Fibroblast of skin of right quadriceps (primary cell): ENCODE measurements around the gene DOCK2.

ENCODE experiments used
- DNase-seq: peaks from one replicate; pipeline ENCODE4 v3.0.0-alpha.2; 2013

DOCK2 gene

DNA sequence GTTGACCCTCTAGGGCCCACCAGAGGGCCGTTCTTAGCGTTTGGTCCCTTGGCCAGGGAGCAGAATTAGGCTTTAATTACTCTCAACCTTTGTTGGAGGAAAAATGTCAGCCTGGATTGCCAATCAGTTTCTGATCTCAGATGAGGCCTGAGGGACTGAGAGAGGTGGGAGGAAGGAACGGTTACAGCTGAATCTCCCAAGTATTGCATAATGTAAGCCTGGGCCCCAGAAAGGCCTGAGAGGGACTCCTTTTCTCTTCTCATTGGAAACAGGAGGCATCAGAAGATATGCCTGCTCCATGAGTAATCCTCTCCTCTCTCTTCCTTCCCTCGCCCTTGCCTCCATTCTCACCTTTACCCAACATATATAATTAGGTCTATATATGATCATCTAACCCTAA, 237.5 kb downstream of the DOCK2 start:
- DNase-seq: no peak

- DNase-seq: peak; percentile 62
These were observed 238.1 kb downstream of the DOCK2 start for GRCh38 chr5:169875091-169875728.

- DNase-seq: no peak
These were observed 238.7 kb downstream of the DOCK2 start for GRCh38 chr5:169875731-169876130.

GRCh38 chr5:169876386-169876785, 239.3 kb downstream of the DOCK2 start:
- peak; percentile 35 for DNase-seq

GRCh38 chr5:169880012-169880663, 243.1 kb downstream of the DOCK2 start:
- no peak for DNase-seq

DNA sequence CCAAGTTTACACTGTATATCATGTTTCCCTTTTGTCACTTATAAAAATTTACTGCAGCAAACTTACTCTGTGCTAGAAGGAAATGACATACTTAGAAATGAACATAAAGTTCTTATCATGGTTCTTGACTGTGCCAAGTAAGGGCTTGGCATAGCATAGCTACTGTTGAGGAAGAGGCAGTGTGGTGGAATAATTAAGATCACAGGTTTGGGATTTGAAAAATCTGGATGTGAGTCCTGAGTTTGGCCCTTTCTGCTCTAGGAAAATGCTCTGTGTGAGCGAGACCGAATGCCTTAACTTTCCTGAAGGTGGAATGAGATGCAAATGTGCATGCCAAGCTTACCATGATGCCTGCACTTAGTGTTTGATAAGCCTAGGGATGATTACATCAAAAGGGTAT, 243.7 kb downstream of the DOCK2 start:
- no peak for DNase-seq

DNA sequence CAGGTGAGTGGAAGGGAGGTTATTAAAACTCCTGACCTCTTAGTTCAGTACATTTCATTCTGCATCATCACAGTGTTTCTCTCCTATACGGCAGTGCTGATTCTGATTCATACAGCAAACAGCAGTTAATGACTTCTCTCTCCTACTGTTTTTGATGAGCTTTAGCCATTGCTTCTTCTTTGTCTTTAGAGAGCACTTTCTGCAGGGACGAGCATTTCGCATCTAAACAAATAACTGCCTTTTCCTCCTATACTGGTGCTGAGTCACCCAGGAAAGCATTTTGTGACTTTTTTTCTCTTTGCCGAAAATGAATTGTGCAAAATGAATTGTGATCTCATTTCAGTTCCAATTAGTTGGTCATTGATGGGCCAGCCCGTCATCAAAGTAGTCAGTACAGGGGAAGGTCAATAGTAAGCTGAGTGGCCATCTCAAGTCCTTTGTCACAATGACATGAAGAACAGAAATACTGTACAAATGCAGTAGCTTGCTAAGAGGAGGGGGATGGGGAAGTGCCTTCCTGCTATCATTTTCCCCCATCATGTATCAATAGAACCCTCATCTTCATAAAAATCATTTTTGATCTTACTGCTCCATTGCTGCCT, 244.7 kb downstream of the DOCK2 start:
- DNase-seq: no peak

GRCh38 chr5:169886033-169886432, 249.0 kb downstream of the DOCK2 start:
- no peak for DNase-seq

DNA sequence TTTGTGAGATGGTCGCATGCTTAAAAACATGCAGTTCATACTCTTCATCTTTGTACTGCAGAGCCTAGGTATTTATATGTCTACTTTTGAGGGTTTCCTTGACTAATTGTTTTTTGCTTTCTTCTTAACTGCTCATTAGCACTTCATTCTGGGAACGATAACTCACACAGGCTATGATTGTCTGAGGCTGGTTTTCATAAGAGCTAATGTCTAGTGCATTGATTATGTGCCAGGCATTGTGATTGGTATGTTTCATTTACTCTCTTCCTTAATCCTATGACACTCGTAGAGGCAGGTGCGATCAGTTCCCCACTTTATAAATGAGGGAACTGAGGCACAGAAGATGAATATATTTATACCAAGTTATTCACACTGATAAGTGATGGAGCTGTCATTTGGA, 249.6 kb downstream of the DOCK2 start:
- no peak for DNase-seq

- no peak for DNase-seq
These were observed 252.5 kb downstream of the DOCK2 start for GRCh38 chr5:169889572-169889971.

- DNase-seq: no peak
These were observed 255.9 kb downstream of the DOCK2 start for GRCh38 chr5:169893010-169893409.

DNA sequence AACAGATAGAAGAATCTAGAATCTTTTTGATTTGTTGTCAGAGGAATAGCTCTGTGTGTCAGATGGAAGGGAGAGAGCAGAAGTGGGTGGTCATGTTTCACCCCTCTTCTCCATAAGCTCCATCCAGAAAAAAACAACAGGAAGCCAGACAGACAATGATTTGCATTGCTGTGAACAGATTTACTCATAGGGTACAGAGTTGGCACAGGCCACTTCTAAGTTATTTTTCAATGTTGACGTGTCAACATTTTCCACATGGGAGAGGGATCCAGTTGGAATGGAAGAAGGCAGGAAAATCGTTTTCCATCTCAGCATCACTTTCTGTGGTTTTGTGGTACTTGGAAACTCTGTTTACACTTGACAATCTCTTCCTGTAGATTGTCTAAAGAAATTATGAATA, 256.5 kb downstream of the DOCK2 start:
- DNase-seq: peak; percentile 75

DNA sequence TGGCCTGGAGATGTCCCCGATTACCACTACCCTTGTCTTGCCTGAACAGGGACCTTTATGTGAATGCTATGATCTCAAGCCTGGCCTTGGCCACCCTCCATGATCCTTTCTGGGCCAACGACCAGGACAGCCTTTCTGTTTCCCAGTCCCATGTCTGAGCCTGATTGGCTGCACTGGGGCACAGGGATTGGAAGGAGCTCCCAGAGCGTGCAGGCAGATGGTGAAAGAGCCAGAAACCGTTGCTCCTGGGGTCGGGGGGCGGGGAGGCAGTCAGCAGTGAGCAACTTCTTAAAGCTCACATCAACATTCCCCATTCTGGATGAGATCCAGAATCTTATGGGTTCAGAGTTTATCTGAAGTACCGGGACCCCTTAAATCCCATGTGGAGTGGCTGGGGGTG, 258.9 kb downstream of the DOCK2 start:
- peak; percentile 49 for DNase-seq

- no peak for DNase-seq
These were observed 260.4 kb downstream of the DOCK2 start for GRCh38 chr5:169897481-169897880.

- DNase-seq: no peak
These were observed 264.8 kb downstream of the DOCK2 start for GRCh38 chr5:169901896-169902295.

DNA sequence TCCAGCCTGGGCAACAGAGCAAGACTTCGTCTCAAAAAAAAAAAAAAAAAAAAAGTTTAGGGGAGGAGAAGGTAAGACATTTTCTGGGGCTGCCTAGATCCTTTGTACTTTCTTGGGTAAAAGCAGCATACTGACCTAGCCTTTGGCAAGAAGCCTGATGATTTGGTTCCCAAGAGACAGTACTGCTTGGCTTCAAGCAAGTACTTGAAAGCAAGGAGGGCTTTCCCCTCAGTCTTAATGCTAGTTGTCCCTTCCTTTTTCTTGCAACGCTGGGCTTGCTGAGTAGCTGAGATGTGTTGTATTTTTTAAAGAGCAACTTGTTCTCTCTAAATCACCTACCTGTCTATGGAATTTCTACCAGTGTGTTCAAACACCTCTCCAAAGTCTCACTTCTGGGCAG, 267.0 kb downstream of the DOCK2 start:
- DNase-seq: peak; percentile 68

DNA sequence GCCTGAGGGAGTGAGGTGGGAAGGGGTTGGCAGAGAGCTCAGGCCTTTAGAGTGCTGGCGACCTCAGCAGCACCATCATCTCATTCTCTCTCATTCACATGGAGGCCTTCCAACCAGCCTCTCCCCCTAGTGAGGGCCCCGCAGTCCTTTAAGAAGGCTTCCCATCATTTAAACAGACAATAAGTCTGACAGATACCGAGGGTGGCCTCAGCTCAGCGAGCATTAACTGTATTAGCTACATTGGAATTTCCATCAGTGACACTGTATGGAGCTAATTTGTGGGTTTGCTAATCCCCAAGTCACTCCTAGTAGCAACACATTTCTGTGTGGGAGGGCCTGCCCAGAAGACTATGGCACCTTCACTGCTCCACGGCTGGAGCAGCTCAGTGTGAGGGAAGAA, 267.4 kb downstream of the DOCK2 start:
- DNase-seq: peak; percentile 48

GRCh38 chr5:169905017-169905416, 267.9 kb downstream of the DOCK2 start:
- DNase-seq: no peak

DNA sequence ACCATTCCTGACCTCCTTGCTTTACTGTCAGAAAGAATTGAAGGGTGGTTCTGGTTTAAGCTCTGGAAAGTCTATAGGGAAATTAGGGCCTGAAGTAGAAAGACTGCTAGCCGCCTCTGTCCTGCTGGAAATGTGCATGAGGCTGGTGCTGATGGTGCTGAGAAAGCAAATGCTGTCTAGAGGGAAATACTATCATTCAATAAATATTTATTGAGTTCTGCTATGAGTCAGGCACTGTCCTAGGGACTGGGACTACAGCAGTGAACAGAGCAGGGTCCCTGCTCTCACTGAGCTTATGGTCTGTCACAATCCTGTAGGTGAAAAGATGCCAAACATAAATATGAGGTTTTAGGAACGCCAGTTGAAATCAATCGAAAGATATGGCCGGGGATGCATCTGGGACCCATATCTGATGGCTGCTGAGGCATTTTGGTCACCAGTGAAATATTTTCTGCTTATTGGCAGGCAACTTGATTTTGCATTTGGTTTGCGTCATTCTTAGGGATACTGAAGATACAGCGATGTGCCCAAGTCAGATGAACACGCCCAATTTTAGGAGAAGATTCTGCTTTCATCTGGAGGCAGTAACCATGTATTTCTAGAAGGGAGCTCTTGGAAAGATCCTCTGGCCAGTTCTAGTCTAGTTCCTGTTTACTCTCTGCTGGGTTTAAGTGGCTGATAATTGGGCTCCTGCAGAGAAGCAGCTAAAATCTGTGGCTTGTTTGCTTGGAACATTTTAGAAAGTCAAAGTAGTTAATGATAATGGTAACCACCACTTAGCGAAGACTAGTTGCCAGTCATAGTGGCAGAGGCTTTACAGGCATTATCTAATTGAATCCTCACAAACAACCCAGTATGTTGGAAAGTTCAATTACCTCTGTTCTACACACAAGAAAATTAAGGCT, 269.9 kb downstream of the DOCK2 start:
- DNase-seq: peak; percentile 21

DNA sequence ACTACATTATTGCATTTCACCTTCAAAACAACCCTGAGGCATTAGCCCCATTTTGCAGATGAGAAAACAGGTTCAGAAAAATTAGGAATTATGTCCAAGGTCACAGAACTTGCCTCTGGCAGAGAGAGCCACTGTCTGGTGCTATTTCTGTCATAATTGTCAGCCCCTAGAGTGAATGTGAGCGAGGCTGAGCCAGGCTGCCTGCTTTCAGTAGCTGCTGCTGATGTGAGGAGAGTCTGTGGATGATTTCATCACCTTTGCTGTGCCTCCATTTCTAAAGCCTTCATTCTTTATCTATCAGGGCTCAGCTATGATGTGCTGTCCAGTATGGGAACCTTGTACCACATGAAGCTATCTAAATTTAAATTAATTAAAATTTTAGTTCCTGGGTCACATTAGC, 271.8 kb downstream of the DOCK2 start:
- no peak for DNase-seq

GRCh38 chr5:169909945-169910344, 272.9 kb downstream of the DOCK2 start:
- DNase-seq: no peak

DNA sequence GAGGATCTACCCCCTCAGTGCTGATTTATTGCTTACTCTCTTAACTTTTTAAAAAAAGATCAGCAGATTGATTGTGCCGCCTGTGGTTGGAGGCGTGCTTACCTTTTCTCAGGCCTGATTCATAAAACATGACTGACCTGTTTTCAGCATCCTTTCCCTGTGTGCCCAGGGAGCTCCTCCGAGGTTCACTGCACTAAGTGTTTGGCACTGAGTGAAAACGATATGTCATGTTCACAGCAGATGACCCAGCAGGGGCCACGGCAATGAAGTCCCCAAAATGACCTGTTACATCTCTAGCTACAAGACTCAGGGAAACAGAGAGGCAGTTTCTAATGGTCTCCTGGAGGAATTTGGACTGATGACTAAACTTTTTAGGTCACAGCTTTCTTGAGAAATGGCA, 273.3 kb downstream of the DOCK2 start:
- no peak for DNase-seq

- DNase-seq: no peak
These were observed 274.6 kb downstream of the DOCK2 start for GRCh38 chr5:169911448-169912212.
